Sigmoid colon (tissue), 4 donors: ENCODE measurements around the gene GDPD3.

ENCODE experiments used
- EP300 ChIP-seq, 4 donors: sonication (generic); formaldehyde crosslinking; IDR thresholded peaks; one replicate each; pipeline ENCODE4 v1.6.1; 2017; ENCODE audit warnings: antibody characterized with exemption in 4 of 4
- TF ChIP-seq, protein P1 (sequence below), 4 experiments: fragments of 450-650 bp in 3 of 4; fragments of 200-600 bp in 1 of 4; IDR thresholded peaks; one replicate each; pipeline ENCODE4 v1.5.1; 2016 to 2019; ENCODE audit warnings: antibody characterized with exemption in 4 of 4, mild to moderate bottlenecking in 3 of 4, moderate library complexity in 2 of 4

DNA sequence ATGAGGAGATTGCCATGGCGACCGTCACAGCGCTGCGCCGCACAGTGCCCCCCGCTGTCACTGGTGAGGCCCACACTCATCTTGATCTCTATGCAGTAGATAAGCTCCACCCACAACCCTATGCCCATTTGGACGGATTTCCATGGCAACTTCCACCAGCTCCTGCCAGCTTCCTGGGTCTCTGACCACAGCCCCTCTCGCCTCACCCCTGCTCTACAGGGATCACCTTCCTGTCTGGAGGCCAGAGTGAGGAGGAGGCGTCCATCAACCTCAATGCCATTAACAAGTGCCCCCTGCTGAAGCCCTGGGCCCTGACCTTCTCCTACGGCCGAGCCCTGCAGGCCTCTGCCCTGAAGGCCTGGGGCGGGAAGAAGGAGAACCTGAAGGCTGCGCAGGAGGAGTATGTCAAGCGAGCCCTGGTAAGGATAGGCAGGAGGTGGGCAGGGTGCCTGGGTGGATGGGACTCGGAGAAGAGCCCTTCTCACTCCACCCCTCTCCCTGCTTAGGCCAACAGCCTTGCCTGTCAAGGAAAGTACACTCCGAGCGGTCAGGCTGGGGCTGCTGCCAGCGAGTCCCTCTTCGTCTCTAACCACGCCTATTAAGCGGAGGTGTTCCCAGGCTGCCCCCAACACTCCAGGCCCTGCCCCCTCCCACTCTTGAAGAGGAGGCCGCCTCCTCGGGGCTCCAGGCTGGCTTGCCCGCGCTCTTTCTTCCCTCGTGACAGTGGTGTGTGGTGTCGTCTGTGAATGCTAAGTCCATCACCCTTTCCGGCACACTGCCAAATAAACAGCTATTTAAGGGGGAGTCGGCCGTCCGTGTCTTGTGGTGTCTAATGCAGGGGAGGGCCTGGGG, 43.5 kb downstream of the GDPD3 start:
- no peak for TF ChIP-seq EP300 (IDR thresholded peaks at IDR 0.05)
- TF ChIP-seq, protein P1, sequence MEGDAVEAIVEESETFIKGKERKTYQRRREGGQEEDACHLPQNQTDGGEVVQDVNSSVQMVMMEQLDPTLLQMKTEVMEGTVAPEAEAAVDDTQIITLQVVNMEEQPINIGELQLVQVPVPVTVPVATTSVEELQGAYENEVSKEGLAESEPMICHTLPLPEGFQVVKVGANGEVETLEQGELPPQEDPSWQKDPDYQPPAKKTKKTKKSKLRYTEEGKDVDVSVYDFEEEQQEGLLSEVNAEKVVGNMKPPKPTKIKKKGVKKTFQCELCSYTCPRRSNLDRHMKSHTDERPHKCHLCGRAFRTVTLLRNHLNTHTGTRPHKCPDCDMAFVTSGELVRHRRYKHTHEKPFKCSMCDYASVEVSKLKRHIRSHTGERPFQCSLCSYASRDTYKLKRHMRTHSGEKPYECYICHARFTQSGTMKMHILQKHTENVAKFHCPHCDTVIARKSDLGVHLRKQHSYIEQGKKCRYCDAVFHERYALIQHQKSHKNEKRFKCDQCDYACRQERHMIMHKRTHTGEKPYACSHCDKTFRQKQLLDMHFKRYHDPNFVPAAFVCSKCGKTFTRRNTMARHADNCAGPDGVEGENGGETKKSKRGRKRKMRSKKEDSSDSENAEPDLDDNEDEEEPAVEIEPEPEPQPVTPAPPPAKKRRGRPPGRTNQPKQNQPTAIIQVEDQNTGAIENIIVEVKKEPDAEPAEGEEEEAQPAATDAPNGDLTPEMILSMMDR (IDR thresholded peaks at IDR 0.05), result no peak
